Measurements from ENCODE around the gene EPHB6. TPM values are rescaled to one million over a fixed set of nuclear protein-coding genes. Genes with fewer than 3 reads are reported as not detected.

Gene EPHB6
- total RNA-seq, 1 experiment from 2014 or later, result 12.6 TPM

DNA sequence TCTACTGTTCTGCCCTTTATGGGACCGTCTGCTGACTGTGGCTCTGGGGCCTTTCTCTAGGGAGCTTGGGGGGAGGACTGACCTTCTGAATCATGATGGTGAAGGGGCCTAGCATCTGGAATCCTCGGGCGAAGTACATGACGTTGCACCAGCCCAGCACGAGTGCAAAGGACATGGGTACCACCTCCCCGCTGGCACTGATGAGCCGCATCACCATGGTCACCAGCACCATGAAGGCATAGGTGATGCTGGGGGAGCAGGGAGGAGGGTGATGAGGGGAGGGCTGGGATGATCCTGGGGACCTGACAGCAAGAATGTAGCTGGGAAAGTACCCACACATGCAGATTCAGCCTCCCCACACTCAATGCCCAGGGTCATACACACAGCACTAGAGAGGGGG, 19.5 kb downstream of the EPHB6 start:
- no peak overlapping the region for H3K9ac ChIP-seq (ENCODE audit: low read length)
- H3K36me3 ChIP-seq (ENCODE audit: control insufficient read depth in 1 of 2, insufficient read depth in 2 of 2, low read length in 2 of 2), result no peaks in the 10 kb centered on the region
- ChIA-PET CTCF (interaction anchor here (0.5 to 2.6 kb wide), 3 partner anchors 129 to 536 kb away, joined by 3 to 22 read pairs (median 3); no protein-coding TSS in a partner anchor), RAD21 (ENCODE audit: low non-redundant PET in 1 of 2, low total read pairs in 2 of 2, uncharacterized antibody in 2 of 2, unreplicated experiment in 2 of 2) (no interaction called here), POLR2A (no interaction called here)
- no peaks in the 10 kb centered on the region for H4K20me1 ChIP-seq (ENCODE audit: insufficient read depth)
- ATAC-seq, result no peak
- intact Hi-C loops (cut with micrococcal nuclease), result no loop called here
- no peaks in the 10 kb centered on the region for H3K4me1 ChIP-seq (ENCODE audit: control insufficient read depth in 1 of 2, insufficient read depth in 2 of 2, low read length in 2 of 2)
- no peaks in the 10 kb centered on the region for H3K9me2 ChIP-seq (ENCODE audit: insufficient read depth)
- no TSS peak for BruUV-seq (replicated peaks)
- TF ChIP-seq POLR2A (IDR thresholded peaks at IDR 0.05; ENCODE audit: borderline replicate concordance, extremely low read depth, insufficient read depth, insufficient read length) (no peak), JUND (IDR thresholded peaks at IDR 0.05) (no peak), CBX3 (IDR thresholded peaks at IDR 0.05; ENCODE audit: low read depth) (no peak), EZH2 (IDR thresholded peaks at IDR 0.05) (no peak), CEBPB (IDR thresholded peaks at IDR 0.05; ENCODE audit: low read depth) (no peak), SRF (IDR thresholded peaks at IDR 0.05; ENCODE audit: low read depth) (no peak), TCF7L2 (IDR thresholded peaks at IDR 0.05; ENCODE audit: borderline replicate concordance, extremely low read depth, insufficient read depth, insufficient read length) (no peak), EZH2phosphoT487 (IDR thresholded peaks at IDR 0.05; ENCODE audit: borderline replicate concordance) (no peak), ZNF274 (IDR thresholded peaks at IDR 0.05; ENCODE audit: low read depth, low read length) (no peak), RAD21 (IDR thresholded peaks at IDR 0.05; ENCODE audit: low read depth) (no peak), FOSL1 (IDR thresholded peaks at IDR 0.05; ENCODE audit: low read depth) (no peak), YY1 (IDR thresholded peaks at IDR 0.05; ENCODE audit: extremely low read depth, insufficient replicate concordance, low read depth, low read length) (no peak)
- TF ChIP-seq, protein P1, sequence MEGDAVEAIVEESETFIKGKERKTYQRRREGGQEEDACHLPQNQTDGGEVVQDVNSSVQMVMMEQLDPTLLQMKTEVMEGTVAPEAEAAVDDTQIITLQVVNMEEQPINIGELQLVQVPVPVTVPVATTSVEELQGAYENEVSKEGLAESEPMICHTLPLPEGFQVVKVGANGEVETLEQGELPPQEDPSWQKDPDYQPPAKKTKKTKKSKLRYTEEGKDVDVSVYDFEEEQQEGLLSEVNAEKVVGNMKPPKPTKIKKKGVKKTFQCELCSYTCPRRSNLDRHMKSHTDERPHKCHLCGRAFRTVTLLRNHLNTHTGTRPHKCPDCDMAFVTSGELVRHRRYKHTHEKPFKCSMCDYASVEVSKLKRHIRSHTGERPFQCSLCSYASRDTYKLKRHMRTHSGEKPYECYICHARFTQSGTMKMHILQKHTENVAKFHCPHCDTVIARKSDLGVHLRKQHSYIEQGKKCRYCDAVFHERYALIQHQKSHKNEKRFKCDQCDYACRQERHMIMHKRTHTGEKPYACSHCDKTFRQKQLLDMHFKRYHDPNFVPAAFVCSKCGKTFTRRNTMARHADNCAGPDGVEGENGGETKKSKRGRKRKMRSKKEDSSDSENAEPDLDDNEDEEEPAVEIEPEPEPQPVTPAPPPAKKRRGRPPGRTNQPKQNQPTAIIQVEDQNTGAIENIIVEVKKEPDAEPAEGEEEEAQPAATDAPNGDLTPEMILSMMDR (IDR thresholded peaks at IDR 0.05 in 2 of 3, conservative IDR thresholded peaks at IDR 0.05 in 1 of 3; ENCODE audit: borderline replicate concordance in 1 of 3, insufficient read depth in 1 of 3, low read depth in 2 of 3, low read length in 2 of 3), result no peak
- TF ChIP-seq, protein P2, sequence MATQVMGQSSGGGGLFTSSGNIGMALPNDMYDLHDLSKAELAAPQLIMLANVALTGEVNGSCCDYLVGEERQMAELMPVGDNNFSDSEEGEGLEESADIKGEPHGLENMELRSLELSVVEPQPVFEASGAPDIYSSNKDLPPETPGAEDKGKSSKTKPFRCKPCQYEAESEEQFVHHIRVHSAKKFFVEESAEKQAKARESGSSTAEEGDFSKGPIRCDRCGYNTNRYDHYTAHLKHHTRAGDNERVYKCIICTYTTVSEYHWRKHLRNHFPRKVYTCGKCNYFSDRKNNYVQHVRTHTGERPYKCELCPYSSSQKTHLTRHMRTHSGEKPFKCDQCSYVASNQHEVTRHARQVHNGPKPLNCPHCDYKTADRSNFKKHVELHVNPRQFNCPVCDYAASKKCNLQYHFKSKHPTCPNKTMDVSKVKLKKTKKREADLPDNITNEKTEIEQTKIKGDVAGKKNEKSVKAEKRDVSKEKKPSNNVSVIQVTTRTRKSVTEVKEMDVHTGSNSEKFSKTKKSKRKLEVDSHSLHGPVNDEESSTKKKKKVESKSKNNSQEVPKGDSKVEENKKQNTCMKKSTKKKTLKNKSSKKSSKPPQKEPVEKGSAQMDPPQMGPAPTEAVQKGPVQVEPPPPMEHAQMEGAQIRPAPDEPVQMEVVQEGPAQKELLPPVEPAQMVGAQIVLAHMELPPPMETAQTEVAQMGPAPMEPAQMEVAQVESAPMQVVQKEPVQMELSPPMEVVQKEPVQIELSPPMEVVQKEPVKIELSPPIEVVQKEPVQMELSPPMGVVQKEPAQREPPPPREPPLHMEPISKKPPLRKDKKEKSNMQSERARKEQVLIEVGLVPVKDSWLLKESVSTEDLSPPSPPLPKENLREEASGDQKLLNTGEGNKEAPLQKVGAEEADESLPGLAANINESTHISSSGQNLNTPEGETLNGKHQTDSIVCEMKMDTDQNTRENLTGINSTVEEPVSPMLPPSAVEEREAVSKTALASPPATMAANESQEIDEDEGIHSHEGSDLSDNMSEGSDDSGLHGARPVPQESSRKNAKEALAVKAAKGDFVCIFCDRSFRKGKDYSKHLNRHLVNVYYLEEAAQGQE (IDR thresholded peaks at IDR 0.05; ENCODE audit: low read depth), result no peak
- TF ChIP-seq, protein P3, sequence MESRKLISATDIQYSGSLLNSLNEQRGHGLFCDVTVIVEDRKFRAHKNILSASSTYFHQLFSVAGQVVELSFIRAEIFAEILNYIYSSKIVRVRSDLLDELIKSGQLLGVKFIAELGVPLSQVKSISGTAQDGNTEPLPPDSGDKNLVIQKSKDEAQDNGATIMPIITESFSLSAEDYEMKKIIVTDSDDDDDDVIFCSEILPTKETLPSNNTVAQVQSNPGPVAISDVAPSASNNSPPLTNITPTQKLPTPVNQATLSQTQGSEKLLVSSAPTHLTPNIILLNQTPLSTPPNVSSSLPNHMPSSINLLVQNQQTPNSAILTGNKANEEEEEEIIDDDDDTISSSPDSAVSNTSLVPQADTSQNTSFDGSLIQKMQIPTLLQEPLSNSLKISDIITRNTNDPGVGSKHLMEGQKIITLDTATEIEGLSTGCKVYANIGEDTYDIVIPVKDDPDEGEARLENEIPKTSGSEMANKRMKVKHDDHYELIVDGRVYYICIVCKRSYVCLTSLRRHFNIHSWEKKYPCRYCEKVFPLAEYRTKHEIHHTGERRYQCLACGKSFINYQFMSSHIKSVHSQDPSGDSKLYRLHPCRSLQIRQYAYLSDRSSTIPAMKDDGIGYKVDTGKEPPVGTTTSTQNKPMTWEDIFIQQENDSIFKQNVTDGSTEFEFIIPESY (IDR thresholded peaks at IDR 0.05; ENCODE audit: extremely low read depth, insufficient replicate concordance, low read length), result no peak
- no peak for DNase-seq (ENCODE audit: low read depth, low spot score)
- peaks cover 2% of the 10 kb centered on the region; the same call in 1 of the 2 replicates for H3K27me3 ChIP-seq (ENCODE audit: insufficient read depth, low read length)
- H3K4me3 ChIP-seq (replicated peaks in 1 of 2; ENCODE audit: low read depth in 1 of 2, low read length in 2 of 2), result no peak overlapping the region
- H3K79me2 ChIP-seq (ENCODE audit: insufficient read depth, low read length), result no peaks in the 10 kb centered on the region
- no peak overlapping the region for H2AFZ ChIP-seq (ENCODE audit: low read depth, low read length, poor library complexity, severe bottlenecking)
- H3K9me3 ChIP-seq (ENCODE audit: control insufficient read depth in 1 of 2, insufficient read depth in 1 of 2, low read depth in 1 of 2, low read length in 2 of 2), result no peaks in the 10 kb centered on the region
- no peak overlapping the region for H3K27ac ChIP-seq (ENCODE audit: low read depth, low read length)
- no peak overlapping the region for H3K4me2 ChIP-seq (ENCODE audit: low read length)
